Measurements from ENCODE around the gene TNK1.
"Not testable (repeated sequence)": the region's sequence is repeated elsewhere in the genome, so short reads cannot be mapped to it uniquely, and the experiment has no call there.

- TF ChIP-seq REST (IDR thresholded peaks at IDR 0.05; ENCODE audit: insufficient replicate concordance, low read depth); CTCF (IDR thresholded peaks at IDR 0.05; ENCODE audit: insufficient read depth, low read length): not testable (repeated sequence)
Measured at GRCh38 chr17:7335765-7336164, 45.1 kb upstream of the TNK1 start.

All from HL-60 (cell line).